HG02763 (cell line): ENCODE results near the gene TMEM161A.
"Not testable (repeated sequence)": the region's sequence is repeated elsewhere in the genome, so short reads cannot be mapped to it uniquely, and the experiment has no call there.

Experiments used
- ATAC-seq: cut with Tn5 transposase; IDR thresholded peaks from one replicate; pipeline ENCODE4 v1.9.1; 2021; ENCODE audit warnings: mild to moderate bottlenecking, moderate library complexity; ENCODE audit not compliant: unreplicated experiment

Gene TMEM161A

GRCh38 chr19:19123386-19123785 lies 14.9 kb downstream of the TMEM161A start:
- no peak for ATAC-seq

- no peak for ATAC-seq
Observed at GRCh38 chr19:19122902-19123301, 15.4 kb downstream of the TMEM161A start.

GRCh38 chr19:19121371-19121770 lies 16.9 kb downstream of the TMEM161A start:
- no peak for ATAC-seq

- ATAC-seq = no peak
Observed at GRCh38 chr19:19120308-19121231, 17.7 kb downstream of the TMEM161A start.

- ATAC-seq = no peak
Observed at GRCh38 chr19:19119325-19120237, 18.7 kb downstream of the TMEM161A start.

- no peak for ATAC-seq
Observed at GRCh38 chr19:19115954-19116353, 22.3 kb downstream of the TMEM161A start.

- no peak for ATAC-seq
Observed at GRCh38 chr19:19113040-19113626, 25.1 kb downstream of the TMEM161A start.

GRCh38 chr19:19111967-19112580 lies 26.2 kb downstream of the TMEM161A start:
- ATAC-seq = no peak

- ATAC-seq = no peak
Observed at GRCh38 chr19:19111136-19111835, 27.0 kb downstream of the TMEM161A start.

- ATAC-seq = no peak
Observed at GRCh38 chr19:19110410-19111135, 27.7 kb downstream of the TMEM161A start.

GRCh38 chr19:19109601-19110000 lies 28.7 kb downstream of the TMEM161A start:
- no peak for ATAC-seq

- no peak for ATAC-seq
Observed at GRCh38 chr19:19107654-19108053, 30.6 kb downstream of the TMEM161A start.

GRCh38 chr19:19106938-19107337 lies 31.3 kb downstream of the TMEM161A start:
- not testable (repeated sequence) for ATAC-seq

GRCh38 chr19:19106056-19106551 lies 32.2 kb downstream of the TMEM161A start:
- ATAC-seq = no peak

- no peak for ATAC-seq
Observed at GRCh38 chr19:19105365-19106055, 32.8 kb downstream of the TMEM161A start.

GRCh38 chr19:19103167-19103566 lies 35.1 kb downstream of the TMEM161A start:
- no peak for ATAC-seq

- ATAC-seq = not testable (repeated sequence)
Observed at GRCh38 chr19:19102566-19102965, 35.7 kb downstream of the TMEM161A start.

- no peak for ATAC-seq
Observed at GRCh38 chr19:19101540-19101939, 36.7 kb downstream of the TMEM161A start.
